Subcutaneous adipose tissue (tissue), 4 donors: ENCODE results near the gene C10orf67. TPM values are rescaled to one million over a fixed set of nuclear protein-coding genes. Genes with fewer than 3 reads are reported as not detected.

Experiments
- total RNA-seq, 4 donors: library from RNA; depleted of rRNA; stranded (reverse); fragments of >200 nt; gene quantifications; one replicate each; pipeline ENCODE4 v1.1.0, GENCODE V29; 2016
- TF ChIP-seq, protein P1 (sequence below): fragments of 450-650 bp; IDR thresholded peaks from one replicate; pipeline ENCODE4 v1.5.1; 2016; ENCODE audit warnings: low read depth, mild to moderate bottlenecking, control low read depth, antibody characterized with exemption, moderate library complexity

The C10orf67 gene
- total RNA-seq, 4 donors from 2014 or later: not detected

DNA sequence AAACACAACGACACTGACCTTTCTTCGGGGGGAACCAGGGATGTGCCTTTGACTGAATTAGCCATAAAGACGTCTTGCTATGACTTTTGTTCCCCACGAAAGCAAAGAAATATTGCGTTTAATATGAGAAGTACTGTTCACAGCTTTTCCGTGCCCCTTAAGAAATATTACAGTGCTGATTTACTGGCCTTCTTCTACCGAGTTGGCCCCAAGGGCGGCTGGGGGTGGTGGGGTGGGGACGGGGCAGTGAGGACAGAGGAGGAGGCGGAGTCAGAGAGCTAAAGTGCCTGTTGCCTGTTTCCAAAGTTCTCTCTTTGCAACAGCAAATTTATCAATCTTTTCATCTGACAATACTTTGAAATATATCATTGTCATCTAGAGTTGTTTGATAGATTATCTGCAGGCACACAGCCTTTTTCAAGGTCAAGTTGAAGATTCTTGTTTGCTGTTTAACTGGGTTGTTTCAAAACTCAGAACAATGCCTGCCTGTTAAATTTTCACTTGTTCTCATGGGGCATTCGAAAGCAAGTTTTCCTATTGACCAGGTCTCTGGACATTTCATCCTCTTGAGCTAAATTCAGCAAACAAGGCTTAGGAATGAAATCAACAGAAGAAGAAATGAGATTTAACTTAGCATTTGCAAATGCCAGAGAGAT lies 143.5 kb downstream of the C10orf67 start:
- TF ChIP-seq, protein P1, sequence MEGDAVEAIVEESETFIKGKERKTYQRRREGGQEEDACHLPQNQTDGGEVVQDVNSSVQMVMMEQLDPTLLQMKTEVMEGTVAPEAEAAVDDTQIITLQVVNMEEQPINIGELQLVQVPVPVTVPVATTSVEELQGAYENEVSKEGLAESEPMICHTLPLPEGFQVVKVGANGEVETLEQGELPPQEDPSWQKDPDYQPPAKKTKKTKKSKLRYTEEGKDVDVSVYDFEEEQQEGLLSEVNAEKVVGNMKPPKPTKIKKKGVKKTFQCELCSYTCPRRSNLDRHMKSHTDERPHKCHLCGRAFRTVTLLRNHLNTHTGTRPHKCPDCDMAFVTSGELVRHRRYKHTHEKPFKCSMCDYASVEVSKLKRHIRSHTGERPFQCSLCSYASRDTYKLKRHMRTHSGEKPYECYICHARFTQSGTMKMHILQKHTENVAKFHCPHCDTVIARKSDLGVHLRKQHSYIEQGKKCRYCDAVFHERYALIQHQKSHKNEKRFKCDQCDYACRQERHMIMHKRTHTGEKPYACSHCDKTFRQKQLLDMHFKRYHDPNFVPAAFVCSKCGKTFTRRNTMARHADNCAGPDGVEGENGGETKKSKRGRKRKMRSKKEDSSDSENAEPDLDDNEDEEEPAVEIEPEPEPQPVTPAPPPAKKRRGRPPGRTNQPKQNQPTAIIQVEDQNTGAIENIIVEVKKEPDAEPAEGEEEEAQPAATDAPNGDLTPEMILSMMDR: no peak

DNA sequence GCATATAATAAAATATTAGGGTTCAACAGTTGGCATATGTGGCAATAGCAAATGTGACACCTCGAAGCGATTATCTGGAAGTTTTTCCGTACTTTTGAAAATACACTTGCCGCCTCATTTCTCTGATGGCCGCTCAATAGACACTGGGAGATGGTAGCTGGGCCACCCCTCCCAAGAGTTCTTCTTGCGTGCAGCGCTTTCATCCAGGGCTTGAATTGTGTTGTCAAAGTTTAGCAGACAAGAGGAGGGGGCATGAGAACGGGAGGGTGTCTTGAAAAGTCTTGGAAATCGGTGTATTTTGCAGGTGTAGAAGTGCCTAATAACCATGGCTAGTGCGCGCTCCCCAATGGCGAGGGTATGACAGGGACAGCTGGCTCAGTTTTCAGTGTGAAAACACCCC lies 144.0 kb downstream of the C10orf67 start:
- TF ChIP-seq, protein P1: no peak

DNA sequence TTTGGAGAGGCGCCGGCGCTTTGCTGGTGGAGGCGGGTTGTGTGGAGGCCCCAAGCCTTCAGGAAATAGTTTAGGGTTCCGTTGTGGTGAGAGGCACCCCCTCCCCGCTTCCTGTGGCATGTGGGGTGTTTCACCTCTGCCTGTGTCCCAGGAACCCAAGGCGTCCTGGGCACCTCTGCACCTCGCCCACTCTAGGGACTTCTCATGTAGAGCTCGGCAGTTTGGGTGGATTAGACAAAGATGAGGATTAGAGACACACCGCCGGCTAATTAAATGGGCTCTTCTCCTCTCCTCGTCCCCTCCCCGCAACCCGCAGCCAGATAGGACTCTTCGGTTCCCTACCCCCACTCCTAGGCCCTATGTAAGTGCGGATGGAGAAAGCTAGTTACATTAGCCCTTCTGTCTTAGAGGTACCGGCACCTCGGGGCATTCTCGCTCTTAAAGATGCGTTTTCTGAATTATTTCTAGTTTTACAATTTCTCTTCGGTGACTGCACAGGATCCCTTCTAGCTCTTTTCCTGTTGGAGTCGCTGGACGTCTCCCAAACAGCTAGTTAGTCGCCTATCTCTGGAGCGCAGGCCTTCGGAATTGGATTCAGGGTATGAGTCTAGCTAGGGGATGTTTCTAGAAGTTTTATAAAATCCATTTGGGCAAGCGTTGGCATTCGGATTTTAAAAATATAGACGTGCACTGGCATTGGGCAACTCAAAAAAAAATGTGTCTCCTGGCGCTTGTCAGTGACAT lies 144.7 kb downstream of the C10orf67 start:
- TF ChIP-seq, protein P1: no peak

DNA sequence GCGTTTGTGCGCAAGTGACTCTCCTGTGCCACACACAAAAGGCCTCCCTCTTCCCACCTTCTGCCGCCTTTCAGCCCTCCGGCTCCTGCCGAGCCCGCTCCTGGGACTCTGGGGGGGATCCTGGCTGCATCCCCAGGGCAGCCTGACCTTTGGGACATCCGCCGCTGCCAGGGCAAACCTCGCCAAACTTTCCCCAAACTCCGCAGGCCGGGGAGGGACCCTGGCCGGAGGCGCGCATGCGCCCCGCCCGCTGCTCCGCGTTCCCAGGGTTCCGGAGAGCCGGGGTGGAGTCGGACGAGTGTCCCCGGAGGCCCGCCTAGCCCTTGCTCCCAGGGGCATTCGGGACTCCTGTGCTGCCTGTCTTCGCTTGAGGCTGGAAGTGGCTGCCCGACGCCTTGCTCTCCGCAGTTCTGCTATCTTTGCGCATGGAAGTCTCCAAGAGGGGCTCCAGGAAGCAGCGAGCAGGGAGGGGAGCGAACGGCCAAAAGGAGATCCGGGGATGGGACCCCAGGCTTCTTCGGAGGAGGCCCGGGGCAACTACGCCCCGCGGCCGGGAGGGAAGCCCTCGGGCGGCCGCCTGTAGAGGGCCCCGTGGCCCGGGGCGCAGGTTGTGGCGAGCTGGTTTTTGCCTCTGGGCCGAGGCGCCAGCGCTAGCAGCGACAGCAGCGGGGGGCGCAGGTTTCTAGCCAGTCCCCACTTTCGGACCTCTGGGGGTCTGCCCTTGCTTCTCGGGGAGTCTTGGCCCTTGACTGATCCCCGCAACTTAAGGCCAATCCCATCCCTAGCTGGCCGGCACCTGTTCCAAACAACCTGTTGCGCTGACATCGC lies 145.4 kb downstream of the C10orf67 start:
- TF ChIP-seq, protein P1: no peak

- TF ChIP-seq, protein P1: no peak
Measured at GRCh38 chr10:23198610-23198939, 146.0 kb downstream of the C10orf67 start.

DNA sequence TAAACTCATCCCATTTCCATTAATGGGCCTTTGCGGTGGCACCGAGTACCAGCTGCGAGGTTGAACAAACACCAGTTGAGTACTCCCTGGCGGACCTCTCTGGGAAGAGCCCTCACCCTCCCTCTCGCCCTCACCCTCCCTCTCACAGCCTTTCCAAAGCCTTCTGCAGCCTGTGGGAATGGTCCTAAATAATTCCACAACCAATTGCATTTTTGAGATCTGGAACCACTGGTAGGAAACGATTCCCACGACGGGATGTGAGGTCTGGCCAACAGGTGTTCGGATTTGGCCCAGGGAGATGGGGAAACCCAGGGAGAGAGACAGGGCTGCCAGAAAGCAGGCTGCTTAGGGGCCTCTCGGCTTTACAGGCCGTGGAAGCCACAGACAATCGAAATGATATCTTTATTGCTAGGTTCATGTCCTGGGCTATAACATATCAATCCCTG lies 147.2 kb downstream of the C10orf67 start:
- TF ChIP-seq, protein P1: no peak

DNA sequence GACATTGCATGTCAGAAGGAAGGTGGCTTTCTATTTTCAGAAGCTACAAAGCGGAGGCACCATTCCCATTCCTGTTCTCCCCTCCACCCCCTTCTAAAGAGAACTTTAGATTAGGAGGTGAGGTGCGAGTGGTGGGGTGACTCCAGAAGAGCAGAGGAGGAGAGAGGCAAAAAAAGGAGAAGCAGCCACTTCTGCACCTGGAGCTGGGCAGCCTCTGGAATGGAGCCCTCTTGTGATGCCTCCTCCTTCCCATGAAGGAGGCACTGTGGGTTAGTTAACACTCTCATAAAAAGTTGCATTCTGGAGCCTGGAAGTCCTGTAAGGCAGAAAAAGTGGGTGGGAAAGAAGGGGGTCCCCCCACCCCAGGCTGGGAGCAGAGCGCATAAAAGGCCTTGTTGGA lies 147.7 kb downstream of the C10orf67 start:
- TF ChIP-seq, protein P1: no peak
